Measurements from ENCODE around the gene ERCC4. TPM values are rescaled to one million over a fixed set of nuclear protein-coding genes. Genes with fewer than 3 reads are reported as not detected.

Gene ERCC4
- total and polyA plus RNA-seq, 9 donors = 2.8 to 21.4 (median 14.0) TPM

- TF ChIP-seq POLR2A (IDR thresholded peaks at IDR 0.05) (no peak), EP300 (IDR thresholded peaks at IDR 0.05) (no peak), CTCF (IDR thresholded peaks at IDR 0.05) (no peak)
- Histone ChIP-seq H3K27me3 (no peaks in the 10 kb centered on the region), H3K4me1 (ENCODE audit: insufficient read depth) (peaks cover 2% of the 10 kb centered on the region), H3K36me3 (no peaks in the 10 kb centered on the region), H3K27ac (no peak overlapping the region), H3K9me3 (no peaks in the 10 kb centered on the region), H3K4me3 (no peak overlapping the region)
- no peak for DNase-seq
- intact Hi-C loops (cut with DNase I) = no loop called here
- WGBS, 3 donors = 78 to 79% (median 78%) methylated on average over 12 of the region's 12 CpGs
Measured at GRCh38 chr16:13935408-13935807, 15.5 kb downstream of the ERCC4 start.

GRCh38 chr16:13936155-13936554 is 16.2 kb downstream of the ERCC4 start:
- WGBS, 3 donors = 65 to 92% (median 80%) methylated on average over 2 of the region's 2 CpGs
- TF ChIP-seq EP300 (IDR thresholded peaks at IDR 0.05) (no peak), POLR2A (IDR thresholded peaks at IDR 0.05) (no peak), CTCF (IDR thresholded peaks at IDR 0.05) (no peak)
- peaks cover 2% of the 10 kb centered on the region for H3K4me1 ChIP-seq (ENCODE audit: insufficient read depth)
- intact Hi-C loops (cut with DNase I) = no loop called here
- no peak overlapping the region for H3K27ac ChIP-seq
- no peaks in the 10 kb centered on the region for H3K36me3 ChIP-seq
- H3K4me3 ChIP-seq = no peak overlapping the region
- DNase-seq = no peak
- H3K9me3 ChIP-seq = no peaks in the 10 kb centered on the region
- no peaks in the 10 kb centered on the region for H3K27me3 ChIP-seq

GRCh38 chr16:13936596-13937081 is 16.7 kb downstream of the ERCC4 start:
- no peaks in the 10 kb centered on the region for H3K9me3 ChIP-seq
- intact Hi-C loops (cut with DNase I) = no loop called here
- DNase-seq = peak in 2 of 5 donors; percentile 54 to 63

GRCh38 chr16:13937411-13937810 is 17.5 kb downstream of the ERCC4 start:
- 61 to 84% (median 67%) methylated on average over 5 of the region's 5 CpGs for WGBS, 3 donors
- intact Hi-C loops (cut with DNase I) = no loop called here
- Histone ChIP-seq H3K4me3 (no peak overlapping the region), H3K9me3 (no peaks in the 10 kb centered on the region), H3K27me3 (no peaks in the 10 kb centered on the region), H3K4me1 (ENCODE audit: insufficient read depth) (peaks cover 2% of the 10 kb centered on the region), H3K36me3 (no peaks in the 10 kb centered on the region), H3K27ac (no peak overlapping the region)
- TF ChIP-seq EP300 (IDR thresholded peaks at IDR 0.05) (no peak), CTCF (IDR thresholded peaks at IDR 0.05) (no peak), POLR2A (IDR thresholded peaks at IDR 0.05) (no peak)
- no peak for DNase-seq

More at GRCh38 chr16:13936596-13937081, 16.7 kb downstream of the ERCC4 start:
- Histone ChIP-seq H3K27ac (no peak overlapping the region), H3K27me3 (no peaks in the 10 kb centered on the region), H3K4me1 (ENCODE audit: insufficient read depth) (peaks cover 2% of the 10 kb centered on the region), H3K4me3 (no peak overlapping the region), H3K36me3 (no peaks in the 10 kb centered on the region)
- 25 to 38% (median 34%) methylated on average over 3 of the region's 3 CpGs for WGBS, 3 donors
- TF ChIP-seq EP300 (IDR thresholded peaks at IDR 0.05) (no peak), CTCF (IDR thresholded peaks at IDR 0.05) (no peak), POLR2A (IDR thresholded peaks at IDR 0.05) (no peak)

All from ovary (tissue), 9 donors.